Loucy (cell line): ENCODE results near the gene ALPI.
"Not testable (repeated sequence)": the region's sequence is repeated elsewhere in the genome, so short reads cannot be mapped to it uniquely, and the experiment has no call there.

ENCODE experiments used
- CTCF ChIP-seq: fragments of 200-600 bp; sonication (generic); conservative IDR thresholded peaks from 2 replicates; pipeline ENCODE4 v1.5.1; 2014; ENCODE audit warnings: mild to moderate bottlenecking, antibody characterized with exemption, low read length
- EZH2phosphoT487 ChIP-seq: fragments of 200-600 bp; IDR thresholded peaks from 2 replicates; pipeline ENCODE4 v1.6.1; 2018; ENCODE audit warnings: antibody characterized with exemption, mild to moderate bottlenecking, moderate library complexity, borderline replicate concordance

- TF ChIP-seq CTCF, EZH2phosphoT487: not testable (repeated sequence)
These were observed 12.1 kb upstream of the ALPI start for GRCh38 chr2:232443669-232444408.
